Measurements from ENCODE around the gene ECE1. TPM values are rescaled to one million over a fixed set of nuclear protein-coding genes. Genes with fewer than 3 reads are reported as not detected.
A peak's percentile ranks its signal among the peaks of the same experiment; 100 is the strongest.

The ECE1 gene
- total and polyA plus RNA-seq, 9 of the 15 experiments (the other 6 are each of a cell fraction or from before 2014, with no cell fraction given): 0.56 to 34.8 (median 11.0) TPM

GRCh38 chr1:21305900-21306189 is 15.6 kb upstream of the ECE1 start:
- Histone ChIP-seq H2AFZ (ENCODE audit: low read depth, low read length) (no peak overlapping the region), H3K79me2 (ENCODE audit: control insufficient read depth, insufficient read depth, low read length) (no peaks in the 10 kb centered on the region), H3K9ac (ENCODE audit: insufficient read depth in 1 of 2, low read depth in 2 of 2, low read length in 2 of 2) (peak overlapping the region in 1 of 2 experiments; percentile 18; a peak in 1 of 4 replicates), H3K27me3 (ENCODE audit: control insufficient read depth in 2 of 2, insufficient read depth in 2 of 2, low read length in 2 of 2) (no peaks in the 10 kb centered on the region), H4K20me1 (replicated peaks; ENCODE audit: control insufficient read depth, insufficient read depth, low read length) (peaks cover 41% of the 10 kb centered on the region), H3K9me3 (replicated peaks; ENCODE audit: control insufficient read depth, insufficient read depth, low read depth, low read length) (peaks cover 3% of the 10 kb centered on the region; the same call in 1 of the 2 replicates), H3K4me1 (replicated peaks in 1 of 2; ENCODE audit: control insufficient read depth in 2 of 2, insufficient read depth in 2 of 2, low read length in 2 of 2) (peaks cover 12 to 26% of the 10 kb centered on the region in 2 experiments; a peak in 4 of 5 replicates), H3K9me1 (ENCODE audit: control insufficient read depth, insufficient read depth, low read length) (no peaks in the 10 kb centered on the region), H3K27ac (ENCODE audit: extremely low read depth, low read depth, low read length) (no peak overlapping the region), H3K36me3 (ENCODE audit: control insufficient read depth, insufficient read depth, low read length) (no peaks in the 10 kb centered on the region), H3K4me2 (ENCODE audit: insufficient read depth, low read length) (no peak overlapping the region), H3K4me3 (no peak overlapping the region)
- FAIRE-seq: no peak
- ChIA-PET CTCF (ENCODE audit: low intra/inter-chr PET ratio) (no interaction called here), POLR2A (interaction anchor here (0.7 kb wide), 1 partner anchor 35 kb away, joined by 3 read pairs; no protein-coding TSS in a partner anchor)
- intact Hi-C loops (cut with micrococcal nuclease): no loop called here
- no peak for ATAC-seq
- 12% methylated on average over 1 of the region's 1 CpG for WGBS (ENCODE audit: insufficient coverage, low coverage, missing lambda C conversion rate)
- DNase-seq (ENCODE audit: extremely low read depth in 1 of 4, low spot score in 3 of 4): no peak
- in situ Hi-C loops (cut with MboI): no loop called here
- BruUV-seq (replicated peaks): no TSS peak
- TF ChIP-seq ZFX (CRISPR knock-in tag; IDR thresholded peaks at IDR 0.05): 0 out of 2 replicates have a peak, but pooled peaks have one; percentile 11
- TF ChIP-seq ZNF354B (CRISPR knock-in tag; IDR thresholded peaks at IDR 0.05): no peak
- TF ChIP-seq ZKSCAN1 (IDR thresholded peaks at IDR 0.05; ENCODE audit: low read depth, low read length): peak; percentile 58; the same call in 1 of the 2 replicates
- TF ChIP-seq HOXB6 (CRISPR knock-in tag; IDR thresholded peaks at IDR 0.05; ENCODE audit: borderline replicate concordance): no peak

- CTCF ChIA-PET (ENCODE audit: low intra/inter-chr PET ratio): no interaction called here
- FAIRE-seq: no peak
- no peaks in the 10 kb centered on the region for H3K9me1 ChIP-seq (ENCODE audit: control insufficient read depth, insufficient read depth, low read length)
- H3K36me3 ChIP-seq (ENCODE audit: control insufficient read depth, insufficient read depth, low read length): no peaks in the 10 kb centered on the region
- WGBS (ENCODE audit: insufficient coverage, low coverage, missing lambda C conversion rate): 56% methylated on average over 16 of the region's 16 CpGs
- no TSS peak for BruUV-seq (replicated peaks)
- no peak overlapping the region for H3K4me2 ChIP-seq (ENCODE audit: insufficient read depth, low read length)
- H3K4me3 ChIP-seq: no peak overlapping the region
- intact Hi-C loops (cut with micrococcal nuclease): no loop called here
- in situ Hi-C loops (cut with MboI): no loop called here
- ATAC-seq: no peak
- H3K9me3 ChIP-seq (replicated peaks; ENCODE audit: control insufficient read depth, insufficient read depth, low read depth, low read length): peaks cover 2% of the 10 kb centered on the region; the same call in 1 of the 2 replicates
- H3K27ac ChIP-seq (ENCODE audit: extremely low read depth, low read depth, low read length): no peak overlapping the region
- no peaks in the 10 kb centered on the region for H3K79me2 ChIP-seq (ENCODE audit: control insufficient read depth, insufficient read depth, low read length)
- DNase-seq (ENCODE audit: extremely low read depth in 1 of 4, low spot score in 3 of 4): no peak
- no peaks in the 10 kb centered on the region for H3K27me3 ChIP-seq (ENCODE audit: control insufficient read depth in 2 of 2, insufficient read depth in 2 of 2, low read length in 2 of 2)
- POLR2A ChIA-PET: no interaction called here
- peaks cover 44% of the 10 kb centered on the region for H4K20me1 ChIP-seq (replicated peaks; ENCODE audit: control insufficient read depth, insufficient read depth, low read length)
- peaks cover 12 to 26% of the 10 kb centered on the region in 2 experiments; a peak in 4 of 5 replicates for H3K4me1 ChIP-seq (replicated peaks in 1 of 2; ENCODE audit: control insufficient read depth in 2 of 2, insufficient read depth in 2 of 2, low read length in 2 of 2)
- no peak overlapping the region for H2AFZ ChIP-seq (ENCODE audit: low read depth, low read length)
- H3K9ac ChIP-seq (ENCODE audit: insufficient read depth in 1 of 2, low read depth in 2 of 2, low read length in 2 of 2): peak overlapping the region in 1 of 2 experiments; percentile 18; a peak in 1 of 4 replicates
- TF ChIP-seq JUND (IDR thresholded peaks at IDR 0.05; ENCODE audit: borderline replicate concordance, low read depth, low read length) (no peak), JUND (tag; IDR thresholded peaks at IDR 0.05; ENCODE audit: borderline replicate concordance, low read depth, low read length) (no peak), MAFG (tag; conservative IDR thresholded peaks at IDR 0.05) (peak; percentile 77), FIP1L1 (IDR thresholded peaks at IDR 0.05; ENCODE audit: low read depth, low read length, poor library complexity, severe bottlenecking) (no peak), POLR2AphosphoS2 (IDR thresholded peaks at IDR 0.05; ENCODE audit: low read length) (no peak), RFX1 (IDR thresholded peaks at IDR 0.05) (no peak), ZNF165 (CRISPR knock-in tag; IDR thresholded peaks at IDR 0.05; ENCODE audit: borderline replicate concordance) (no peak), NFATC3 (IDR thresholded peaks at IDR 0.05) (no peak), RFX5 (IDR thresholded peaks at IDR 0.05; ENCODE audit: low read depth, low read length) (no peak), ZNF24 (IDR thresholded peaks at IDR 0.05) (0 out of 2 replicates have a peak, but pooled peaks have one; percentile 27), ZBTB8A (IDR thresholded peaks at IDR 0.05; ENCODE audit: partially characterized antibody) (no peak)
- TF ChIP-seq, protein P1, sequence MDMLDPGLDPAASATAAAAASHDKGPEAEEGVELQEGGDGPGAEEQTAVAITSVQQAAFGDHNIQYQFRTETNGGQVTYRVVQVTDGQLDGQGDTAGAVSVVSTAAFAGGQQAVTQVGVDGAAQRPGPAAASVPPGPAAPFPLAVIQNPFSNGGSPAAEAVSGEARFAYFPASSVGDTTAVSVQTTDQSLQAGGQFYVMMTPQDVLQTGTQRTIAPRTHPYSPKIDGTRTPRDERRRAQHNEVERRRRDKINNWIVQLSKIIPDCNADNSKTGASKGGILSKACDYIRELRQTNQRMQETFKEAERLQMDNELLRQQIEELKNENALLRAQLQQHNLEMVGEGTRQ (CRISPR knock-in tag; IDR thresholded peaks at IDR 0.05): no peak
Observed at GRCh38 chr1:21305155-21305899, 15.1 kb upstream of the ECE1 start.
